NCI-H2227 (cell line): ENCODE results near the gene SLC7A10.
"Not testable (repeated sequence)": the region's sequence is repeated elsewhere in the genome, so short reads cannot be mapped to it uniquely, and the experiment has no call there.

Experiments
- DNase-seq: peaks from one replicate; lab custom pipeline; 2025; ENCODE audit not compliant: unreplicated experiment; lab: John Stamatoyannopoulos, UW

SLC7A10 gene

GRCh38 chr19:33203529-33203928, 22.1 kb downstream of the SLC7A10 start:
- no peak for DNase-seq

GRCh38 chr19:33202546-33203507, 22.8 kb downstream of the SLC7A10 start:
- no peak for DNase-seq

- DNase-seq: no peak
These were observed 23.6 kb downstream of the SLC7A10 start for GRCh38 chr19:33201886-33202545.

DNA sequence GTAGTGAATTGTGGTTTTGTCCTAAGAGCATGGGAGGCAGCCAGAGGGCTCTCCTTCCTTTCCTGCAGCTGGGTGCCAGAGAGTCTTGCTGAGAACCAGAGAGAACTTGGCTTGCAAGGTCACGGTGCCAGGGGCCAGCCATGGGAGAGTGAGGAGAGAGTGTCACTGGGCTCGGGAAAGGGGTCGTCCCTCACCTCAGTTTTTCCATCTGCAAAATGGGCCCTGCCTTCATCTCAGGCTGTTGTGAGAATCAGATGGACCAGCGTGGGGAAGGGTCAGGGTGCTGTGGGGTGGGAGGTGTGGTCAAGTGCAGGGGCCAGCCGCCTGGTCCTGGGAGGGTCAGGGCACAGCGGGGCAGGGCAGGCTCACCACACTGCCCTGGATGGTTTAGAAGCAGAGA, 24.2 kb downstream of the SLC7A10 start:
- DNase-seq: no peak

GRCh38 chr19:33199441-33200265, 26.0 kb downstream of the SLC7A10 start:
- DNase-seq: no peak

DNA sequence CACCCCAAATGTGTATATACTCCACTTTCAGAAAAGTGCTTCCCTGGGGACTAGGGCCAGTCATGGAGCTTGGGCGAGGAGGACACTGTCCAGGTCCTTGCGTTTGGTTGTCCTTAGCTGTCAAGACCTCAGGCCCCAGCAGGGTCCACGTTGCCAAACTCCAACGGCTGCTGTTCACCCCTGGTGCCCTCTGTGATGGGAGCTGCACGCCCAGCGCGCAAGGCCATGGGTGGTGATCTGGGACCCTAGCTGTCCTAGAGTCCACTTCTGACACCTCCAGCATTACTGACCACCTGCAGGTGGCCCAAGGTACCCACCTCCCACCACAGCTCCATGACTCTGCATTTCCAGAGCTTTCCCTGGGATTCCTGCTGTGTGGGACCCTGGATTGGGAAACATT, 27.5 kb downstream of the SLC7A10 start:
- DNase-seq: no peak

GRCh38 chr19:33197591-33198000, 28.1 kb downstream of the SLC7A10 start:
- DNase-seq: no peak

DNA sequence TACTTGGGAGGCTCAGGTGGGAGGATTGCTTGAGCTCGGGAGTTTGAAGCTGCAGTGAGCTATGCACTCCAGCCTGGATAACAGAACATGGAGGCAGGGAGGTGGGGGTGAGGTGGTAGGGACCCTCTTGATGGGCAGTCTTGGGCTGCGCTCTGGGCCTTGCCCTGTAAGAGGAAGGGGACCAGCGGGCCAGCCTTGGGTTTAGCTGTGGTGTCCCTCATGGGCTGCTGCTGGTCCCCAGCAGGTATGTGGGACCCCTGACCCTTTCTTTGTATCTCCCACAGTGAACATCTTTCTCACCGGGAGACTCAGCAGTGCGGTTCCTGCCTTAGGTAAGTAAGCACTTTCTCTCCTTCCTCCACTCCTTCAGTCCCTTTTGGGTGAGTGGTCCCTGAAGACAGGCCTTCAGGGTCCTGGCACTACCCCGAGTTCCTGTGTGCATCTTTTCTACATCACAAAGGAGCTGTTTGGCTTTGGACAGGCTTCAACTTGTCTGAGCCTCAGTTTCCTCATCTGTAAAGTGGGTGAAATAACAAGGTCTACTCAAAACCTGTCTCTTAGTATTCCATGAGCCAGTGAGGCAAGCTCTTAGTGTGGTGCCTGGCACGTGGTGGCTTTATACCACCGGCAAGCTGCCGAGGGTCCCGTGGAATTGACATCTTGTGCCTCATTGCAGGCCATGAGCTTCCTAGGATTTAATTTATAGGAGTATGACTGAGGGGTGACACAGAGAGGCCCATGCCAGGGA, 29.0 kb downstream of the SLC7A10 start:
- no peak for DNase-seq

DNA sequence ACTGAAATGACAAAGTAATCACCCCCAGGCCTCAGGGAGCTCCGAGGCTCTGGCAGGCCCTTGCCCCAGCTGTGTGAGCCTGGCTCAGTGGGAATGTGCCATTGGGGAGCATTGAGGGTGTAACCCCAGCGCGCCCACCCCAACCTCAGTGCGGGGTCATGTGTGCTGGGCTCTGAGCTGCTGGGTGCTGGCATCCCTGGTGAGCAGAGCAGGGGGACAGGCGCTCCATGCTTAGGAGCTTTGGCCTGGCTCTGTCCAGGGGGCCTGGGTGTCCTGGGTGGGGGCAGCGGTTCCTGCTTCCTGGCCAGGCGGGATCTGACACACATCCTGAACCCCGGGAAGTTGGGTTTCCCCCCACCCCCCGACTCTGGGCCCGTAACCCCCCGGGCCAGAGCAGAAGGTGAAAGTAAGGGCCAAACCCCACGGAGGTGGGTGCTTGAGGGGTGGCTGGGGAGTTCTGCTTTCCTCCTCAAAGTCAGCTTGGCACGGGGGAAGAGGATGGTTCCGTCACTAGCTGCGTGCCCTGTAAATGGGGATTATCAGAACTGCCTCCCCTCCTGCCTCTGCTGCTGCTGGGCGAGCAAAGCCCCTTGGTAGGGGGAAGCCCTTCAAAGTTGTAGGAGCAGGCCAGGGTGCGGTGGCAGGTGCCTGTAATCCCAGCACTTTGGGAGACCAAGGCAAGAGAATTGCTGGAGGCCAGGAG, 29.9 kb downstream of the SLC7A10 start:
- DNase-seq: no peak

DNA sequence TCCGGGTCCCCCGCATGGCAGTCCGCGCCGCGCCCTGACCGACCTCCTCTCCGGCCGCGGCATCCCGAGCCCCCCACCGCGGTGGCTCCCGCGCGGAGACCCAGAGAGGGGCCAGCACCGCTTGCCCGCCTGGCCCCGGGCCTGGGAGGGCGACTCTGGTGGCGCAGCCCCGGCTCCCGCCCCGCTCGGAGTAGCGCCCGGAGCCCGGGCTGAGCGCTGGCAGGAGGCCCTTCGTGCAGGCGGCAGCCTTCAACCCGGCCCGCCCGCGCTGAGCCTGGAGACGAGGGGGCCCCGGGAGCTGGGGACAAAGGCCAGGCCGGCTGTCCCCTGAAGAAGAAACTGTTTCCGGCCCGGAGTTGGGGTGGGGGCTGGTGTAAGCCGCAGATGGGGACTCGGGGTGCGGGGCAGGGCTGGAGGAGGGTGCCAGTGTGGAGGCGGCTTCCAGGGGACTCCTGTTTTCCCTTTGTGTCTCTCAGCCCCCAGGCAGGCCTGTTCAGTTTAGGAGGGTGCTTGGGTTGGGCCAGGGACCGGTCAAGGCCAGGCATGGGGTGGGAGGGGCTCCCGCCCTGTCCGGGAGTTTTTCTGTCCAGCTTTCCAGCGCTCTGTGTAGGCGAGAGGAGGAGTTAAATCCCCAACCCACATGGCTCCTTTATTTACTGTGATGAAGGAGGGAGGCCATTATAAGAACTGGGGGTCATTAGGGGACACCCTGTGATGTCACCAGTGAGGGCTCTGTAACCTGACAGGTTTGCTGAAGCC, 30.6 kb downstream of the SLC7A10 start:
- peak; percentile 77 for DNase-seq

- peak; percentile 77 for DNase-seq
These were observed 31.1 kb downstream of the SLC7A10 start for GRCh38 chr19:33194532-33194885.

- DNase-seq: peak; percentile 95
These were observed 31.7 kb downstream of the SLC7A10 start, which contains the start of gene LRP3 for GRCh38 chr19:33193865-33194362. Gene LRP3, plus strand, starts transcription at chr19:33194330. Its CDS starts 456 bp downstream, at chr19:33194786.

- DNase-seq: no peak
These were observed 32.3 kb downstream of the SLC7A10 start for GRCh38 chr19:33193269-33193864.

- no peak for DNase-seq
These were observed 33.6 kb downstream of the SLC7A10 start for GRCh38 chr19:33192010-33192409.

GRCh38 chr19:33191501-33191900, 34.1 kb downstream of the SLC7A10 start:
- no peak for DNase-seq

GRCh38 chr19:33191092-33191491, 34.6 kb downstream of the SLC7A10 start:
- DNase-seq: not testable (repeated sequence)

GRCh38 chr19:33189453-33189852, 36.2 kb downstream of the SLC7A10 start:
- DNase-seq: no peak

DNA sequence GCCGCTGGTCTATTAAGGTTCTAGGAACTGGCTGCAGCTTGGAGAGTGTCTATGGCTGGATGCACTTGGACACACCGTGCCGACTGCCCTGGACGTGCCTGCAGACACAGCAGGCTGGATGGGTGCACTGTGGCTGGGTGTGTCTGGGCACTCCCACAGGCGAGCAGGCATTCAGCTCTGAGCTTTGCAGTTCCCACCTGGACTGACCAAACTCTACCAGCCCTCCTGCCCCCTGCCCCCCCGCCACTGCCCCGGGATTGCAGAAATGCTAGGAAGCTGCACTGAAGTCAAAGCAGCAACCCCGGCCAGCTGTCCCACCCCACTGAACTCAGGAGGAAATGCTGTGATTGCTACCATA, 38.5 kb downstream of the SLC7A10 start:
- DNase-seq: no peak
